A673 (cell line): ENCODE results near the gene ZFAND2A.

ENCODE experiments used
- CTCF ChIP-seq: fragments of 300-800, 200-600 bp; sonication (generic); conservative IDR thresholded peaks from 2 replicates; pipeline ENCODE4 v1.5.1; 2017; ENCODE audit warnings: low read depth, mild to moderate bottlenecking, antibody characterized with exemption, low read length, moderate library complexity, mixed read lengths
- EZH2 ChIP-seq: fragments of 200-600 bp; sonication (generic); IDR thresholded peaks from 2 replicates; pipeline ENCODE4 v1.6.1; 2017; ENCODE audit warnings: borderline replicate concordance, low read depth, mild to moderate bottlenecking, mixed read lengths, antibody characterized with exemption, low read length; ENCODE audit not compliant: poor library complexity, severe bottlenecking

DNA sequence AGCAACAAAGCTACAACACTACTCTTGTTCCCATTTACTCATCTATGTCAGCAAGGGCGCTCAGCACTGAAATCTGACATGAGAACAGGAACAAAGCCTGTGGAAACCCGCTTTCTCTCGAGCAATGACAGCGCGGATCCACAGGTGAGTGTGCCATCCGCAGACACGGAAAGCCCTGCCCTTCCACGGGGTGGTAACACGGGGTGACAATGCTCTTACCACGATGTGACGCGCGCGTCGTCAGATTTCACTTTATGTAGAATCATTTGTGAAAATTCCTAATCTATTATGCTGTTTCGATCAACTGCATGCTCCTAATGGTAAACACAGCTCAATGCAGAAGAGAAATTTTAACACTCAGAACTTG lies 34.4 kb downstream of the ZFAND2A start:
- no peak for TF ChIP-seq CTCF
- TF ChIP-seq EZH2, result no peak
